Stimulated activated CD4-positive, alpha-beta T cell treated with anti-CD3 and anti-CD28 coated beads, TNF-alpha, amount 100 ng/mL, for 48 hours (primary cell): ENCODE results near the gene CDC42BPG.
"Not testable (repeated sequence)": the region's sequence is repeated elsewhere in the genome, so short reads cannot be mapped to it uniquely, and the experiment has no call there.

Experiments
- DNase-seq, 3 donors: peaks; one replicate each; pipeline ENCODE4 v3.0.0-alpha.2; 2020; ENCODE audit warnings: low read depth in 3 of 3

The CDC42BPG gene

GRCh38 chr11:64850979-64851567 is 6.6 kb upstream of the CDC42BPG start:
- no peak for DNase-seq

GRCh38 chr11:64849598-64850356 is 5.3 kb upstream of the CDC42BPG start:
- DNase-seq: no peak

GRCh38 chr11:64848826-64849597 is 4.6 kb upstream of the CDC42BPG start:
- no peak for DNase-seq

GRCh38 chr11:64848214-64848825 is 3.9 kb upstream of the CDC42BPG start:
- no peak for DNase-seq

GRCh38 chr11:64846998-64847666 is 2.7 kb upstream of the CDC42BPG start:
- peak; percentile 80 to 99 (median 90) for DNase-seq

GRCh38 chr11:64845776-64846129 is 1.3 kb upstream of the CDC42BPG start:
- not testable (repeated sequence) for DNase-seq

GRCh38 chr11:64845129-64845775 is 799 bp upstream of the CDC42BPG start:
- no peak for DNase-seq

GRCh38 chr11:64843686-64844329 is 645 bp downstream of the CDC42BPG start:
- DNase-seq: no peak

GRCh38 chr11:64842851-64843685 is 1.4 kb downstream of the CDC42BPG start:
- DNase-seq: no peak

GRCh38 chr11:64842366-64842759 is 2.1 kb downstream of the CDC42BPG start:
- no peak for DNase-seq

- no peak for DNase-seq
Measured at GRCh38 chr11:64841592-64842365, 2.7 kb downstream of the CDC42BPG start.

- no peak for DNase-seq
Measured at GRCh38 chr11:64839887-64840782, 4.3 kb downstream of the CDC42BPG start.

- DNase-seq: no peak
Measured at GRCh38 chr11:64839335-64839734, 5.1 kb downstream of the CDC42BPG start.

- DNase-seq: no peak
Measured at GRCh38 chr11:64838600-64839334, 5.7 kb downstream of the CDC42BPG start.

- no peak for DNase-seq
Measured at GRCh38 chr11:64837887-64838351, 6.5 kb downstream of the CDC42BPG start.

- DNase-seq: no peak
Measured at GRCh38 chr11:64836448-64837072, 7.9 kb downstream of the CDC42BPG start.
